ENCODE measurements around the gene HOXD13. TPM values are rescaled to one million over a fixed set of nuclear protein-coding genes. Genes with fewer than 3 reads are reported as not detected.

Gene HOXD13
- total and polyA plus RNA-seq, 2 of the 8 experiments (the other 6 are each of a cell fraction or from before 2014, with no cell fraction given), result not detected

DNA sequence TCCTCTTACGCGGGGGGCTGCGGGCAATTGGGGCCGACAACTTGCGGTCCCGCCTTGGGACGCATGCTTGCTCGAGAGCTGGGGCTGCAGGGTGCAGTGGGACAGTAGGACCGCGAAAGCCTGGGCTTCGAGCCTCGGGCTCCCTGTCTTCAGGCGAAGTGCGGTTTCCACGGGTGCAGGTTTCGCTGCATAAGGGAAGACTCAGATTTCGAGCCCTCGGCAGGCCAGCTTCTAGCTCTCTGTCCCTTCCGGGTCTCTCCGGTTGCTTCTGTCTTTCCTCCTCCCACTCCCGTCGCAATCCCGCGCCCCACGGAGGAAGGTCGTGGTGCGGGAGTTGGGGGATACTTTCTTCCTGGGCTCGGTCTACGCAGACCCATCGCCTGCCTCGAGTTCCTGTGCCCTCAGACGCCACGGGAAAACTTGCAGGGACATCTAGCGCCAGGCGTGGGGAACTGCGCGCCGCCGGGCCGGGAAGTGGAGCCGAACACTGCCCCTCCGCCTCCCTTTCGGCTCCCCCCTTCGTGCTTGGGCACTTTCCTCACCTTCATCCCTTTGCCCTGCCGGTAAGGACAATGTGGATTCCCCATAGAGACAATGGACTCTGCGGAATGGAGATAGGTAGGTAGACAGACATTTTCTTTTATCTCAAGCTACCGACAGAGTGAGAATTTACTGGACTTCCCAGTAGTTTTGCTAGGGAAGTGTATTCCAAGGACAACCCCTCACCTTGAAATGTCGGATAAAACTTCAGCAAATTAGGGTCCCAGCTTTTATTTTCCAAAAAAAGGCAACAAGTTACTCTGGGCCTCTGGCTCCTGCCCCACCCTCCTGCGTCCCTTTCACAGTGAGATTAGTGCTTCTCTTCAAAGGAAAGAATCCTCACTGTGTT is 4.2 kb upstream of the HOXD13 start (continued):
- no peak for TF ChIP-seq NRF1 (IDR thresholded peaks at IDR 0.05; ENCODE audit: low read depth, low read length)
- TF ChIP-seq JUND (IDR thresholded peaks at IDR 0.05; ENCODE audit: low read length), result no peak
- no peak for TF ChIP-seq SIRT6 (IDR thresholded peaks at IDR 0.05; ENCODE audit: low read length)
- TF ChIP-seq HDAC2 (IDR thresholded peaks at IDR 0.05; ENCODE audit: borderline replicate concordance in 1 of 2, low read depth in 2 of 2, low read length in 2 of 2), result peak; percentile 85 to 91; a peak in 3 of 4 replicates
- TF ChIP-seq, protein P1, sequence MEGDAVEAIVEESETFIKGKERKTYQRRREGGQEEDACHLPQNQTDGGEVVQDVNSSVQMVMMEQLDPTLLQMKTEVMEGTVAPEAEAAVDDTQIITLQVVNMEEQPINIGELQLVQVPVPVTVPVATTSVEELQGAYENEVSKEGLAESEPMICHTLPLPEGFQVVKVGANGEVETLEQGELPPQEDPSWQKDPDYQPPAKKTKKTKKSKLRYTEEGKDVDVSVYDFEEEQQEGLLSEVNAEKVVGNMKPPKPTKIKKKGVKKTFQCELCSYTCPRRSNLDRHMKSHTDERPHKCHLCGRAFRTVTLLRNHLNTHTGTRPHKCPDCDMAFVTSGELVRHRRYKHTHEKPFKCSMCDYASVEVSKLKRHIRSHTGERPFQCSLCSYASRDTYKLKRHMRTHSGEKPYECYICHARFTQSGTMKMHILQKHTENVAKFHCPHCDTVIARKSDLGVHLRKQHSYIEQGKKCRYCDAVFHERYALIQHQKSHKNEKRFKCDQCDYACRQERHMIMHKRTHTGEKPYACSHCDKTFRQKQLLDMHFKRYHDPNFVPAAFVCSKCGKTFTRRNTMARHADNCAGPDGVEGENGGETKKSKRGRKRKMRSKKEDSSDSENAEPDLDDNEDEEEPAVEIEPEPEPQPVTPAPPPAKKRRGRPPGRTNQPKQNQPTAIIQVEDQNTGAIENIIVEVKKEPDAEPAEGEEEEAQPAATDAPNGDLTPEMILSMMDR (IDR thresholded peaks at IDR 0.05; ENCODE audit: control extremely low read depth in 1 of 3, insufficient read depth in 1 of 3, low read depth in 1 of 3, low read length in 3 of 3), result peak in 2 of 3 experiments; percentile 42 to 64; a peak in 3 of 4 replicates
- TF ChIP-seq BACH1 (IDR thresholded peaks at IDR 0.05; ENCODE audit: low read length), result peak; percentile 93
- peak; percentile 44 for TF ChIP-seq ASH2L (IDR thresholded peaks at IDR 0.05; ENCODE audit: low read length)
- TF ChIP-seq RAD21 (IDR thresholded peaks at IDR 0.05 in 1 of 2, conservative IDR thresholded peaks at IDR 0.05 in 1 of 2; ENCODE audit: low read depth in 2 of 2, low read length in 2 of 2), result peak; percentile 48 to 61
- TF ChIP-seq RBBP5 (IDR thresholded peaks at IDR 0.05; ENCODE audit: borderline replicate concordance, low read depth, low read length), result no peak
- no peak for TF ChIP-seq RXRA (IDR thresholded peaks at IDR 0.05; ENCODE audit: insufficient read depth, low read depth, low read length)
- peak; percentile 70; the same call in 1 of the 2 replicates for TF ChIP-seq YY1 (IDR thresholded peaks at IDR 0.05; ENCODE audit: low read depth, low read length)
- no peak for TF ChIP-seq PHF8 (conservative IDR thresholded peaks at IDR 0.05; ENCODE audit: low read depth, low read length)
- TF ChIP-seq SUZ12 (IDR thresholded peaks at IDR 0.05; ENCODE audit: low read length), result peak; percentile 92; the same call in 1 of the 2 replicates
- no peak; the same call in 1 of the 2 replicates for TF ChIP-seq KDM1A (IDR thresholded peaks at IDR 0.05; ENCODE audit: borderline replicate concordance, low read length)
- no peak for TF ChIP-seq CHD1 (IDR thresholded peaks at IDR 0.05; ENCODE audit: low read depth, low read length)
- 0 out of 2 replicates have a peak, but pooled peaks have one; percentile 58 for TF ChIP-seq TCF12 (IDR thresholded peaks at IDR 0.05; ENCODE audit: low read depth, low read length)
- no peak for TF ChIP-seq SP2 (IDR thresholded peaks at IDR 0.05; ENCODE audit: low read length)
- TF ChIP-seq SAP30 (IDR thresholded peaks at IDR 0.05; ENCODE audit: insufficient read depth, insufficient replicate concordance, low read length), result no peak
- peak; percentile 26; the same call in 1 of the 2 replicates for TF ChIP-seq TEAD4 (IDR thresholded peaks at IDR 0.05; ENCODE audit: low read depth, low read length)
- TF ChIP-seq MAX (IDR thresholded peaks at IDR 0.05), result peak; percentile 64

Measured in H1 (cell line).